Kidney epithelial cell (primary cell): ENCODE measurements around the gene MOGAT3. TPM values are rescaled to one million over a fixed set of nuclear protein-coding genes. Genes with fewer than 3 reads are reported as not detected.

Experiments used
- DNase-seq: peaks from one replicate; pipeline ENCODE4 v3.0.0-alpha.2; 2010; ENCODE audit warnings: low read depth
- H3K27me3 ChIP-seq: 2 replicates; pipeline ENCODE4 v1.6.0; 2011; ENCODE audit warnings: low read length; ENCODE audit not compliant: control insufficient read depth, insufficient read depth
- H3K36me3 ChIP-seq: 2 replicates; pipeline ENCODE4 v1.5.1; 2011; ENCODE audit warnings: low read length; ENCODE audit not compliant: control insufficient read depth, insufficient read depth
- H3K4me3 ChIP-seq: 2 replicates; pipeline ENCODE4 v1.5.1; 2011; ENCODE audit warnings: low read depth, mild to moderate bottlenecking, control low read depth, low read length
- total RNA-seq: library from RNA; depleted of rRNA; stranded (reverse); fragments of >200 nt; gene quantifications from 2 replicates; pipeline ENCODE4 v1.2.3, GENCODE V29; 2015
- TF ChIP-seq, protein P1 (sequence below): IDR thresholded peaks from 2 replicates; pipeline ENCODE4 v1.5.1; 2011; ENCODE audit warnings: mild to moderate bottlenecking, moderate library complexity, low read length, control low read depth, inconsistent platforms; ENCODE audit not compliant: insufficient read depth, poor library complexity, severe bottlenecking

MOGAT3 gene
- total RNA-seq, 1 donor from 2014 or later: not detected

DNA sequence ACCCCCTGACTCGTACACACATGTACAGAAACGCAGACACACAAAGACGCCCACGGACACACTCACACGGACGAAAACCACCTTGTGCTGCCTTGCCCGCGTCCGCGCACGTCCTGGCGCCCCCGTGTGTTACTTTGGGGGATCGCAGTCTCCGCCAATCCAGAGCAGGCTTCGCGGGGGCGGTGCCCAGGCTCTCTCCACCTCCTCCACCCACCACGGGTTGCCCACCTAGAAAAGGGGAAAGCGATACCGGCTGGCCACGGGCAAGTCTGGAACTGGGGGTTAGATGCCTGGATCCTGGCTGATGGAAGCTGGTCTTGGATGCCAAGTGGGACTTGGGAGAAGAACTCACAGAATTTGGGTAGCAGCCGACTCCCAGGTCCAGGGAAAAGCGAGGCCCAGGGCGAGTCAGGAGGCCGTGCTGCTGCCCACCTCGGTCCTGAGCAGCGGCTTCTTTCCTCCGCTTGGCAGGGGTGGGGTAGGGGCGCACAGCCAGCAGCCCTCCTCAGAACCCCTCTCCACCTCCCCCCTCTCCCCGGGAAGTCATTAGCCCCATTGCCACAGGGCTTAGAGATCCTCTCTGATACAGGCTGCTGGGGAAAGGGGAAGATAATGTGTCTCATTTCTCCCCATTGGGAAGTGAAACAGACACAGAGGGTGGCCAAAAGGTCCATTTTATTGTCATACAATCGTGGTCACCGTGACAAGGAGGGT is 30.8 kb downstream of the MOGAT3 start:
- Histone ChIP-seq H3K4me3 (no peak overlapping the region), H3K27me3 (peaks cover 70% of the 10 kb centered on the region), H3K36me3 (no peaks in the 10 kb centered on the region)
- no peak for DNase-seq
- TF ChIP-seq, protein P1, sequence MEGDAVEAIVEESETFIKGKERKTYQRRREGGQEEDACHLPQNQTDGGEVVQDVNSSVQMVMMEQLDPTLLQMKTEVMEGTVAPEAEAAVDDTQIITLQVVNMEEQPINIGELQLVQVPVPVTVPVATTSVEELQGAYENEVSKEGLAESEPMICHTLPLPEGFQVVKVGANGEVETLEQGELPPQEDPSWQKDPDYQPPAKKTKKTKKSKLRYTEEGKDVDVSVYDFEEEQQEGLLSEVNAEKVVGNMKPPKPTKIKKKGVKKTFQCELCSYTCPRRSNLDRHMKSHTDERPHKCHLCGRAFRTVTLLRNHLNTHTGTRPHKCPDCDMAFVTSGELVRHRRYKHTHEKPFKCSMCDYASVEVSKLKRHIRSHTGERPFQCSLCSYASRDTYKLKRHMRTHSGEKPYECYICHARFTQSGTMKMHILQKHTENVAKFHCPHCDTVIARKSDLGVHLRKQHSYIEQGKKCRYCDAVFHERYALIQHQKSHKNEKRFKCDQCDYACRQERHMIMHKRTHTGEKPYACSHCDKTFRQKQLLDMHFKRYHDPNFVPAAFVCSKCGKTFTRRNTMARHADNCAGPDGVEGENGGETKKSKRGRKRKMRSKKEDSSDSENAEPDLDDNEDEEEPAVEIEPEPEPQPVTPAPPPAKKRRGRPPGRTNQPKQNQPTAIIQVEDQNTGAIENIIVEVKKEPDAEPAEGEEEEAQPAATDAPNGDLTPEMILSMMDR: peak; percentile 91

DNA sequence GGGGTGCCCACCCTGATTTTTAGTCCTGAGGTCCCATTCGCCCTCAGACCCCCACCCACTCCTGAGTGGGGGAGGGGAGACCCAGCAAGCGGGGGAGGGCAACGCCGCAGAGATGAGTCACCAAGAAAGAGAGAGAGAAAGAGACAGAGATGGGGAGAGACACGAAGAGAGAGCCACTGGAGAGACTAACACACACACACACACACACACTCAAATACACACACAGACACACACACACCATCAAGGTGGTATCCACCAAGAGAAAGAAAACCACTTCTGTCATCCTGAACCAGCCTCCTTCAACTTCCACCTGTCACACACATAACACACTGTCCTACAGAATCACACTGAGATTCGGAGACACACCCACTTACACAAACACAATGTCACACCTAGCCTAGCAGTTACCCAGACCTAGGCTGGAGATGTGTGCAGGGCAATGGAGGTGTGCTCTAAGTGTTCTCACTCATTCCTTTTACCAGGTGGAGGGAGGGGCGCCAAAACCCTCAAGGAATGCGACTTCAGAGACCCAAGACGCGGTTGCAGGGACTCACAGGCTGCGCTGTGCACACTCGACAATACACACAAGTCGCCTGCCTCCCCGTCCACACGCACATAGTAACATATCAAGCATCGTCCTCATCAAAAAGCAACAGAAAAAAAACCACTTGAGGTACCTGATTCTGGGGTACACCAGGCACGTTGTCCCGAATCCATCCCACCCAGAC is 31.6 kb downstream of the MOGAT3 start:
- no peak for DNase-seq
- Histone ChIP-seq H3K27me3 (peaks cover 71% of the 10 kb centered on the region), H3K4me3 (no peak overlapping the region), H3K36me3 (no peaks in the 10 kb centered on the region)
- TF ChIP-seq, protein P1: no peak

DNA sequence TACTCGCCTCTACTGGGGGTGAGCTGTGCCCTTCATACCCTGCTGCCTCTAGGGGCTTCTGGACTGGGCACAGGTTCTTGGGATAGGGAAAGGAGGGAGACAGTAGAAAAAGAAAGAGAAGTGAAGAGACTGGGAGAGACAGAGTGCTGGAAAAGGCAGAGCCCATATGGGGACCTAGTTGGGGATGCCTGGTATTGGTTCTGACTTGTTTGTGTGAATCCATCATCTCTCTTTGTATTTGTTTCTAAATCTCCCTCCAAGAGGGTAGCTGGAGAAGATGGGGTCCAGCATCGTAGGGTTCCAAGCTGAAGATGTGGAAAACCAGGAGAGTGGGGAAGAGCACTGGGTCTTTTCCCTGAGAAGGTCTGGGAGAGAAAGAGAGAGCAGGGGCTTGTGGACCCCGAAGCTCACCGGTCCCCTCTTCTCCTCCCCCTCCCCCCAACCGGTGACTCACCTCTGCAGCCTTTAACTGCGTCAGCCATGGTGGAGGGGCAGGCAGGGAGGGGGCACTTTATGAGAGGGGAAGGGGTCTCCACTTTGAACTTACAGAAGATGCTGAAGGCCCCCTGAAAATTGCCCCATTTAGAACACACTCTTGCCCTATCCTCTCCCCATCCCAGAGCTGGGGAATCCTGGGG is 32.3 kb downstream of the MOGAT3 start:
- DNase-seq: no peak
- no peak overlapping the region for H3K4me3 ChIP-seq
- TF ChIP-seq, protein P1: no peak
- H3K27me3 ChIP-seq: peaks cover 68% of the 10 kb centered on the region
- H3K36me3 ChIP-seq: no peaks in the 10 kb centered on the region

DNA sequence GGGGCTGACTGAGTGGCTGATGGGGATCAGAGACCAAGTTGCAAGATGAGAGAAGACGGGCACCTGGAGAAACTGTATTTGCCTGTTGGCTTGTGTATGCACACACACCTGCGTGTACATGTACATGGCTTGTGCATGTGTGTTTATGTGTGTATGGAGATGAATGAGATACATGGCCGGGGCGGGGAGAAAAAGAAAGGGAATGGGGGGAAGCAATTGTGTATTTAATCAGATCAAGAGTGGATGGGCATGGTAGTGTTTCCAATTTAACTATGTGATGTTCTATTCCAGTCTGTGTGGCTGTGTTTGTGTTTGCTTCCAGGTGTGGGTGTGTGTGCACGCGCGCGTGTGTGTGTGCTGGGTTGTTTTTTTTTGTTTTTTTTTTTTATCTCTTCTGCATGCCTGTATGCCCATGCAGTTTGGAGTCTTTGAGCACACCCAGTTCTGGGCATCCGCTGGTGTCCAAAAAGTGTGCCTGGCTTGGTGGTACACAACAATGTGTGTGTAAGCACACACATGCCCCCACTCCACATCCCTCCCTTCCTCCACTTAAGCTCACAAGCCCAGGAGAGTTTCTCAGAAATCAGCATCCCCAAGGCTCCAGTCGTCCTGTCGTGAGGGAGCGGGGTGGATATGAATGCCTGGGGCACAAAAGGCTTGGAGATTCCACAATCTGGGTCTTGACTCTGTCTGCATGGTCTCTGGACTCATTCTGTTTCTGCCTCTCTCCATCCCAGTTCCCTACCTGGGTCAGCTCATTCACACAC is 33.0 kb downstream of the MOGAT3 start:
- TF ChIP-seq, protein P1: no peak
- no peak for DNase-seq
- no peak overlapping the region for H3K4me3 ChIP-seq
- no peaks in the 10 kb centered on the region for H3K36me3 ChIP-seq
- peaks cover 64% of the 10 kb centered on the region for H3K27me3 ChIP-seq

DNA sequence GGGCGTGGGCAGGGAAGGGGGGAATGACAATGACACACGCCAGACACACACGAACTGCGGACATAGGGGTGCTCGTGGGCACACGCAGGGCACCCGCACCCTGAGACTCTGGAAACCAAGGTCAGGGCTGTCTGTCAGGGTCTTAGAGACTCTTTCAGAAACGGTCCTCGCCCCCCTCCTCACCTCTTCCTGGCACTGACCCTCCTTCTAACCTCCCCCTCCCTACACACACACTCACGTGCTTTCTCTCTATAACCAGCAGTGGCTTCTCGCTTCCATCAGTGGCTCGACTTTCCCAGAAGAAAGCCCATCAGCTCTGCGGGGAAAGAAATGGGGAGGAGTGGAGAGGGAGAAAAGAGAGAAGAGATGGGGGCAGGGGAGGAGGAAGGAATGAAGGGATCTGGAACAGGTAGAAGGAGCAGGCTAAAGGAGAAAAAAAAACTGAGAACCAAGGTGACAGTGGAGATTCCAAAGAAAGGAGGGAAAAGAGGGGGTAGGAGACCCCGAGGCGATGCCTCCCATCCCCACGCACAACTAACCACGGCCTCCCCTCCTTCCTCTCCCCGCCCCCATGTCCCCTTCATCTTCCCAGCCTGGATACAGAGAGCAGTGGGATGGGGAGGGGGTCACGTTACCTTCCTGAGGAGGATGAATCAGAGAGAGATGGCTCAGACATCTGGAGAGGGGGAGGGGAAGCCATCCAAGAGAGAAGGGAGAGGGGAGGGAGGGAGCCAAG is 33.8 kb downstream of the MOGAT3 start:
- DNase-seq: no peak

More for the DNA sequence above, 33.8 kb downstream of the MOGAT3 start:
- Histone ChIP-seq H3K27me3 (peaks cover 57% of the 10 kb centered on the region), H3K36me3 (no peaks in the 10 kb centered on the region), H3K4me3 (no peak overlapping the region)
- TF ChIP-seq, protein P1: no peak
